Colon (tissue), 2 donors: ENCODE data around the gene ALCAM.

ENCODE experiments used
- FAIRE-seq: peaks from 2 replicates; lab custom pipeline; 2012; peaks lifted over from hg19 to GRCh38; lab: Jason Lieb, UNC
- donor health status: control.
- donor health status: control.

Gene ALCAM

DNA sequence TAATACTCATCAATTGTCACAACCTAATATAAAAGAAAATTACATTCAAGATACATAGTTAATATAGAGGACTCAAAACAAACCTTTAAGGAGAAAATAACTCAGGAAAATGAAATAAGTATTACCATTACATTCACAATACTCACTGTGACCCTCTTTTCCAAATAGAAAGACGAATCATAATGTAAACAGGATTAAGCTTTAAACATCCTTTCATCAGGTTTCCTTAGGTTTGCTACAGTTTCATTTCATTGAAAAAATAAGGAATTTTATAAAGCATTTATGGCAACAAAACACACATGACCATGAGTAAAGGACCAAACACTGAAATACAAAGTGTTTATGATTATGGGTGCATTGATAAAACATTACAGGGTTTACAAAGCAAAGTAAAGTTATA, 162.7 kb downstream of the ALCAM start:
- FAIRE-seq: no peak

DNA sequence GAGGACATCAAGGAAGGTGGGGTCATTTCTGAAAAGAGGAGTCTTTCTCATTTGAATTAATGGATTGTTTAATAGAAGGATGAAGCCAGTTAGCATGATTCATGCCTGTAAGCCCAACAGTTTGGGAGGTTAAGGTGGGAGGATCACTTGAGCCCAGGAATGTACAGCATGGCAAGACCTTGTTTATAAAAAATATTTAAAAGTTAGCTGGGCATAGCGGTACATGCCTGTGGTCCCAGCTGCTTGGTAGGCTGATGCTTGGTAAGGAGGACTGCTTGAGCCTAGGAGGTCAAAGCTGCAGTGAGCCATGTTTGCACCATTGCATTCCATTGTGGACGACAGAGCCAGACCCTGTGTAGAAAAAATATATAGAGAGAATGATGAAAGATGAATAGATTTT, 165.5 kb downstream of the ALCAM start:
- no peak for FAIRE-seq

DNA sequence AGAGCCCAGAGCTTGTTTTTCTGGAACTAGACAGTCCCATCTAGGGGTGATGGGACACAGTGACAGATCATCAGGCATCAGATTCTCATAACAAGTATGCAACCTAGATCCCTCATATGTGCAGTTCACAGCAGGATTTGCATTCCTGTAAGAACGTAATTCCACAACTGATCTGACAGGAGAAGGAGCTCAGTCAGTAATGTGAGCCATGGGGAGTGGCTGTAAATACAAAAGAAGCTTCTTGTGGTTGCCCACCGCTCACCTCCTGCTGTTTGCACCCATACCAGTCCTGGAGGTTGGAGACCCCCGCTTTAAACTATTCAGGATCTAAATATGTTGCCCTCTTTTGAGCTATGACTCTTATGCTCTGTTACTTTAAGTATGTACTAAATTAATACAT, 167.3 kb downstream of the ALCAM start:
- no peak for FAIRE-seq

DNA sequence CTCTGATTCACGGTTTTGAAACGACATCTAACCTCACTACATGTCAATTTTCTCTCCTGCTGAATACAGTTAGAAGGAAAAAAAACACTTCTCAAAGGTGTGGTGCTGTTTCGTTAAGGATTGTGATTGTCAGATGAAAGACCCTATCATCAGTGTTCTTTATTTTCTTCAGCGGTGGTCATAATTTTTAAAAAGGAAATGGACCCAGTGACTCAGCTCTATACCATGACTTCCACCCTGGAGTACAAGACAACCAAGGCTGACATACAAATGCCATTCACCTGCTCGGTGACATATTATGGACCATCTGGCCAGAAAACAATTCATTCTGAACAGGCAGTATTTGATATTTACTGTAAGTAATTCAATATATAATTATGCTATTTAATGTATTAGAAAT, 167.8 kb downstream of the ALCAM start:
- no peak for FAIRE-seq

DNA sequence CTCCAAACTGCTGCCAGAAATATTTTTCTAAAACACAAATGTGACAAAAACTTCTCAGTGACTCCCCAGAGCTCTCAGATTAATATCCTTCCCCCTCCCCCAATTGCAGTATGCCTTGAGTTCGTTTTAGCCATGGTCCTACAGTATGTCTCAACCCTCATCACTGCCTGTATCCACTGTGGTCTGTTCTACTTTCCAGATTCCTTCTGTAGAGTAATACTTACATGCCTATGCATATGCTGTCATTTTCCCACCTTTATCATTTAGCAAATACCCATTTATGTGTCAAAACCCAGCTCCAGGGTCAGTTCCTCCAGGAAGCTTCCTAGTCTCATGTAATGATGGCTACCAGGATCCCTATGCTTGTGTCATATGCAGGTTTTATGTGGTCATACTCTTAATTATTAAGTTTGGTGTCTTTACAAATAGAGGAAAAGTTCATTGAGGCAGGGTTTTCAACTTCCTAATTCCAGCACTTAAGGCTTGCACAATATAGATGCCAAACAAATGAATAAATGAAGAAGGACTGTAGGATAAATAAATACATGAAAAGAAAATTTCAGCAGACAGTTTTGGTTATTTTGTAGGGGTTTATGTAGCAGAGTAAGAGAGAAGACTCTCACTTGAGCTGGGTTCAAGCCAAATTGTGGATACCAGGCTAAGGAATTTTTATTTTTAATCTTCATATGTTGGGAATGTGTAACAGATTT, 170.8 kb downstream of the ALCAM start:
- no peak for FAIRE-seq

DNA sequence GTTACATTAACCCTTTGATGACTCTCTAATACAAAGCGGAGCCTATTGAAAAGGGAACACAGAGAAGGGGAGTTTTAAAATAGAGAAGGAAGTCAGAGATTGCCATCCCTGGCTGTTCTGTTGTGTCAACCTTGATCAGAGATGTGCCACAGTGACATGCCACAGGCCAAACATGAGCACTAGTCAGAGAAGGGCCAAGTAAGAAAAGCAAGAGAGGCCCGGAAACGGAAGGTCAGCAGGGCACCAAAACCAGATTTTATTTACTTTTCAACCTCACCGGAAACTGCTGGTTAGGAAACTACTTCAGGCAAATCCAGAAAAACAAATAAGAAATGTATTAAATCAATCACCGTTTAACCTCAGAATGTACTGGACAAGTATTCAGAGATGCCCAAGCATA, 171.8 kb downstream of the ALCAM start:
- no peak for FAIRE-seq

DNA sequence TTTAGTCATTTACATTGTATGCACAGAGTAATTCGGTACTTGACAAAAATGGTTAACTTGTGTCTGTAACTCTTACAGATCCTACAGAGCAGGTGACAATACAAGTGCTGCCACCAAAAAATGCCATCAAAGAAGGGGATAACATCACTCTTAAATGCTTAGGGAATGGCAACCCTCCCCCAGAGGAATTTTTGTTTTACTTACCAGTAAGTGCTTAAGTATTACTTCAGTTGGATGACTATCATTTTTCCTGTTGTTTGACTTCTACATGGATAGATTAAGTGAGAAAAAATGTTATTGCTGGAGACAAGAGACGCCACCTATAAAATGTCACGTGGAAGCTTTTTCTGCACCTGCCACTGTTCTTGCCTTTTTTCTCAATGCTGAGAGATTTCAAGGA, 173.2 kb downstream of the ALCAM start:
- no peak for FAIRE-seq

DNA sequence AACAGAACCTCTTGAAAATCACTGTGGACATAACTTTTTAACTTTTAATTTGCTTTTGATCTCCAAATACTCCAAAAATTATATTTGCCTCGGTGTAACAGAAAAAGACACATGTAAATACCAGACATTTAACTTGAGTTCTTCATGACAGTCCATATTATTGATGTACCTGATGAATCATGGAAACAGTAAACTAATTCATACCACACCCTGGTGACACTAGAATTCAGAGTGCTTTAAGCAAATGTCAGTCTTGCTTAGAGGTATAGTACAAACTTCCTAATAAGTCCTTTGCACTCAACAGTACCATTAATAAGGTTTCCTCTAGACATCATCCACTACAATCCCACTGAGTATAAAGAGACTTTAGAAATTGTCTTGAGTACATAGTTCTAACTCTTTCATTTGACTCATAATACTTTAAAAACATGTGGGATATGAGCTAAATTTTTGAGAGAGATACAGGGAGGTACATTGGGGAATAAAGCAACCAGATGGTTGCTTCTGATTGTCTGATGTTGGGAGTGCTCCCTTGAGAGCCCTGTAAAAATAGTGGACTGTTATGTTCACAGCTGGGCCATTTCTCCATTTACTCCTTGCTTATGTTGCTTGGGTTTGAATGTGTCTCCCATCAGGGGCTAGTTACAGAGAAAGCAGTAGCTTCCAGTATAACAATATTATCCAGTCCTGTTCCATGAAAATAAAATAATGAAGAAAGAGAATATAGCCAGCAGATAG, 175.7 kb downstream of the ALCAM start:
- no peak for FAIRE-seq

DNA sequence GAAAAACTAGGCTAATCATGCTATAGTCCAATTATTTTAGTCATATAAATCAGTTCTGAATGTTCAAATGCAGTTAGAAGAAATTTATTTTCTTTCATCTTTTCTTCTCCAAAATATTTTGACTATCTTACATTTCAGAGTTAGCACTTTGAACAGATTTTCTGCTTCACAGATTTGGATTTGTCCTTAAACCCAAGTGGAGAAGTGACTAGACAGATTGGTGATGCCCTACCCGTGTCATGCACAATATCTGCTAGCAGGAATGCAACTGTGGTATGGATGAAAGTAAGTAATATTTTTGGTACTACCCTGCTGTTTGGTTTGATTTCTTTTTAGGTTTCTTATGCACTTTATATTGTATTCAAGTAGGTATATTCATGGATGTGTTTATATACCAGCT, 178.3 kb downstream of the ALCAM start:
- no peak for FAIRE-seq

DNA sequence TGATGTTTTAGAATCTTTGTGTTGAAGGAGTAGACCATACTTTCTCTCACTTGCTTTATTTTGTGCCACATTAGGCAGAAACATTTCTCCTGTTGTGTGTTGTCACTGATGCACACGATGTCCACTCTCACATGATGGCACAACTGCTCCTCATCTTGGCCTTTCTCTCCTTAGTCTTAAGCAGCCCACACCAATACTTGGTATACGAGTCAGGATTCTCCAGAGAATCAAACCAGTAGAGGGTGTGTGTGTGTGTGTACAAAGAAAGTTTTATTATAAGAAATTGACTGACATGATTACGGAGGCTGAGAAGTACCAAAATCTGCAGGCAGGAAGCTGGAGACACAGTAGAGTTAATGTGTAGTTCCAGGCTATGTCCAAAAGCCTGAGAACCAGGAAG, 187.1 kb downstream of the ALCAM start:
- no peak for FAIRE-seq

DNA sequence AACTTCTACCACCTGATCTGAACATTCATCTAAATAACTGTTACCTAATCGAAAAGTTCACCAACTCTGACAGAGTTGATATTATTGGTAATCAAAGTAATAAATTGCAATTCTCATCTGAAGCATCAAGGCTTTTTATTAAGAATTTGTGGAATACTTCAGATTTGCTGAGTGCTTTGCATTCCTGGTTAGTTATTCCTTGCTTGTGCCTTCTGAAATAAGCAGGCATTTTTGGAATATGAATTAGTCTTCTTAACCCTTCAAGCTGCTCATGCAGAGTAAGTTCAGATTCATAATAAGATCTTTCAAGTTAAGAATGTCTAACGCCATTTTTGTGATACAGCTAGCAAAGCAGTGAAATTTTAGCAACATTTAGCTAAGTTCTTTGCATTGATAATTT, 188.5 kb downstream of the ALCAM start:
- no peak for FAIRE-seq

DNA sequence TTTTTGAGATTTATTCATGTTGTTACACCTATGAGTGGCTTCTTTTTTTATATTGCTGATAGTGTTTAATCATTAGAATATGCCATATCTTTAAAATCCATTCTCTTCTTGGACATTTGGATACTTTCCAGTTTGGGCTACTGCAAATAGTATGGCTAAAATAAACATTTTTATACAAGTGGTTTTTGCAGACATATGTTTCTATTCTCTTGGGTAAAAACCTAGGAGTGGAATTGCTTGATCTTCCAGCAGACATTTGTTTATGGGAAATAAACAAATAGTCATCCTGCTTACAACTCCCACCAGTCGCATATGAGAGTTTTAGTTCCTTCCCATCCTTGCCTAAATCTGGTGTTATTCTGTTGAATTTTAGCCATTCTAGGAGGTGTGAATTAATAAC, 193.1 kb downstream of the ALCAM start:
- FAIRE-seq: no peak

DNA sequence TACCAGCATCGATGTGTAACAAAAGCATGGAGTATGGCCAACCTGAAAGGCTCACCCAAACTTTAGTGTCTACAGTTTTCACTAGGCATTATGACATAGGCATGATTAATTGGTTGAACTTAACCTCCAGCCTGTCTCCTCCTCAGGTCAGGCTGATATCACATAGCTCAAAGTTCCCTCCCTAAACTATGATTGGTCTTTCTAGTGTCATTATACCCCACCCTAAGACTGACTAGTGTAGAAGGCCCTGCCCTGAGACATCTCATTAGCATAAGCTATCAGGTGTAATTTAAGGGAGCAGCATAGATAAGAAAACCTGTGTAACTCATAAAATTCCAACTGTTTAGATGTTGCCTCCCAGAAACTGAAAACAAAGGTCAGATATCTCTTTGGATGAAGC, 195.2 kb downstream of the ALCAM start:
- FAIRE-seq: peak; percentile 31

DNA sequence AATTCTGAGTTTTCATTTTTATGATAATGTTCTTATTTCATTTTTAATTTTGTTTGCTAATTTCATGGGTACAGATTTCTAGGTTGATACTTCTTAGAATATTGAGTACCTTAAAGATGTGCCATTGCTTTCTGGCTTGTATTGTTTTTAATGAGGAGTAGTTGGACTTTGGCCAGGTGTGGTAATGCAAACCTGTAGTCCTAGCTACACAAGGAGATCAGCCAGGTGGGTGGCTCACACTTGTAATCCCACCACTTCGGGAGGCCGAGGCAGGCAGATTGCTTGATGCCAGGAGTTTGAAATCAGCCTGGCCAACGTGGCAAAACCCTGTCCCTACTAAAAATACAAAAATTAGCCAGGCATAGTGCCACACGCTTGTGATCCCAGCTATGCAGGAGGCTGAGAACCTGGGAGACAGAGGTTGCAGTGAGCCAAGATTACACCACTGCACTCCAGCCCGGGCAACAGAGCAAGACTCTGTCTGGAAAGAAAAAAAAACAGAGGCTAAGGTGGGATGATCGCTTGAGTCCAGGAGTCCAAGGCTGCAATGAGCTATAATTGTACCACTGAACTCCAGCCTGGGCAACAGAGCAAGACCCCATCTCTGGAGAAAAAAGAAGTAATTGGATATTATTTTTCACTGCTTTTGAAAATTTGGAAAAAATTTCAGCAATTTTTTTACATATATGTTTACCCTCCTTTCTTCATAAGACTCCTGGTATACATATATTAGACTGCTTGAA, 198.0 kb downstream of the ALCAM start:
- FAIRE-seq: no peak

DNA sequence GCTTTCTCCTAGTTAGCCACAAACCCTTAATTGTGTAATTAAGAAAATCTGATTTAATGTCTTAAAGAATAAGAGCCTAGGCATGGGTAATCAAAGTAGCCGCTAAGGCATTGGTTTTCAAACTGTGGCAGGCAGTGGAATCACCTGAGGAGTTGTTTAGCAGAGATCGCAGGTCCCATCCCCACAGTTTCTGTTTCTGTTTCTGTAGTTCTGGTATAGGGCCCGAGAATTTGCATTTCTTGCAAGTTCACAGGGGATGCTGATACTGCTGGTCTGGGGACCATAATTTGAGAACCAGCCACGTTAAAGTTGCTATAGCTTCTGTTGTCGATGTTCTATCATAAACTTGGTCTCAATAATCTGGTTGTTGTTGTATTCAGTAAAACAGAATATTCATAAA, 204.3 kb downstream of the ALCAM start:
- FAIRE-seq: no peak

DNA sequence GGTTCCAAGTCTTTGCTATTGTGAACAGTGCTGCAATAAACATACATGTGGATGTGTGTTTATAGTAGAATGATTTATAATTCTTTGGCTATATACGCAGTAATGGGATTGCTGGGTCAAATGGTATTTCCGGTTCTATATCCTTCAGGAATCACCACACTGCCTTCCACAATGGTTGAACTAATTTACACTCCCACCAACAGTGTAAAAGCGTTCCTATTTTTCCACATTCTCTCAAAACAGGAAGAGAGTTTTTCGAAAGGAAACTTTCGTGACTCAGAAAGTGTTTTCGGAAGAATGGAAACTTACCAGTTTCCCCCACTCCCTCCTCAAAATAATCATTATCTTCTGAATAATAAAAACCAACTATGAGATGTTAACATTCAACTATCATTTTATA, 205.8 kb downstream of the ALCAM start:
- FAIRE-seq: no peak

DNA sequence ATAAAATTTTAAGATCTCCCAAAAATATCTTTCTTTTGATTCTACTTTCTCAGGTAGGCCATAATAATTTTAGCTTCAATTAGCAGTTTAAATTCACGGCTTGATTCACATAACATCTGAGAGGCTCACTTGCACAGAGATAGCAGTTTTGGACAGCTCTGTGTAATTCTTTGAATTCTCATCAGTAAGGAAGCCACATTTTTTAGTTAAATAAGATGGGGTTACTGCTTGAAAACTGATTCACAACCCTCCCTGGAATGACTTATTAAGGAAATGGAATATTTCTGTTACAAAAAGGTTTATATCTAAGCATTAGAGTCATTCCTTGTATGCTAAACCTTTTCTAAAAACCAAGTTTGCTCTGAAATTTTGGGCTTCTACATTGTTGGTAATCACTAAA, 212.7 kb downstream of the ALCAM start:
- no peak for FAIRE-seq

DNA sequence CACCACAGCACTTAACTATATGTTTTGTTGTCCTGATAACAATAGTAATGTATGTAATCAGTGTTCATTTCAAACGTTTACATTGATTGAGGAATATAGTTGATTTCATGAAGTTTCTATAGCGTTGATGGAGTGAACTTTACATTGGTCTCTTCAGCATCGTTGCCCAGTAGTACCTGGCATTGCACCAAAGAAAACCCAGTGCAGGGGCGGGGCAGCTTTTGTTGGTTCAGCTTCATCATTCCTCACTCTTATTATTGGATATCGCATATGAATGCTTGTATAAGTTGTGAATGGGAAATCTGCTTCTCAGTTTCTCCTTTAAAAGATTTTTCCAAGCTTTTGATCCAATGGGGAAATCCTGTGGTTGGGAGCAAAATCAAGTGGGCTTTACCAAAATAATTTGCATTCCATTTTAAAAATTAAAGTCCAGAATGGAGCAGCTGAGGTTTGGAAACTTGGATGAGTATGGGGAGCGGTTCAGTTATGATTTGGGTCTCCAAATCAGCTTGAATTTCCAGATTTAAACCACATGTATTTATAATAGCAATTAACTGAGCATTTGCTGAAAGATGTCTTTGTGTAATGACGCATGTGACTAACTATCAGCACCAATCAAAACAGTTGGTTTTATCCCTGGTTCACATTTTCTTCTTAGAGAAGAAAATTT, 213.7 kb downstream of the ALCAM start:
- FAIRE-seq: no peak

DNA sequence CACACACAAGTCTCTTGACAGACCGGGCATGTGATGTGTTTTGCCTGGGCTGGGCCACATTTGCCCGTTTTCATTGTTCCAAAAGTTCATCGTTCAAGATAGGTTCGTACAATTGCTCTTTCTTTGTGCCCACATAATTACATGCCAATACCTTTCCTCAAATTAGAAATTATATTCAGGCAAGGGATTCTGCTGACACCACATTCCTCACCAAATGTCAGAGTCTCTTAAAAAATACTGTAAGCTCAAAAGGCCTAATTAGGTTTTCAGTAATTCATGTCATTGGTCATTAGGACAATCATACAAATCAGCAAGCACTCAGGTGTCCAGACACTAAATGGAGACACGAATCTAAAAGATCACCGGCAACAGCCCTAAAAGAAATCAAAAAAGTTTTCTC, 215.3 kb downstream of the ALCAM start:
- FAIRE-seq: no peak

DNA sequence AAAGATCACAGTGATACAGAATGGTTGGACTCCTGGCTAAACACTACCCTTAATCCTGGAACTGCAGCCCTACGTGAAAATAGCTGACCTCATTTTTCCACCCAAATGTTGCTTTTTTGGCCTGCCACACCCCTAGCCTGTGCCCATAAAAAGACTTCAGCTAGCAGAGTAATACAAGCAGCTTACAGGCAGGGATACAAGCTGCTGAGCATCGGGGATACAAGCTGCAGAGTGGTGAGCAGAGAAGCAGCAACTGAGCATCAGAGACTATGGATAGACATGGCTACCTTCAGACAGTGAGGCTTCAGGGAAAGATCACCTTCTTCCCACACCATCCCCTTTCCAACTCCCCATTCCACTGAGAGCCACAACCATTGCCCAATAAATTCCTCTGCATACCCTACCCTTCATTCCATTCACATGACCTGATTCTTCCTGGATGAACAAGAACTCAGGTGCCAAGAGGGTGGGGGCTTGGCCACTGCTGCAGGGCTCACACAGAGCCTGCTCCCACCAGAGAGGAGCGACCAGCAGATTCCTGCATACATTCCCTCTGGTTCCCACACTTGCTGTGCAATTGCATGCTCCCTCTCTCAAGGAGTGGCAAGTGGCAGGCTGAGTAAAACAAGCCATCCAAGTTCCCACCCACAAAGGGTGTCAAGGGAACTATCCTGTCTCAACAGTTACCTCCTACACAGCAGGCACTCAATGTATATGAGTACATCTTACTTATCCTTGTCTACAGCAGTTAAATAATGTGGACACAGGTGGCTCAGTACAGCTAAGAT, 217.5 kb downstream of the ALCAM start:
- no peak for FAIRE-seq

DNA sequence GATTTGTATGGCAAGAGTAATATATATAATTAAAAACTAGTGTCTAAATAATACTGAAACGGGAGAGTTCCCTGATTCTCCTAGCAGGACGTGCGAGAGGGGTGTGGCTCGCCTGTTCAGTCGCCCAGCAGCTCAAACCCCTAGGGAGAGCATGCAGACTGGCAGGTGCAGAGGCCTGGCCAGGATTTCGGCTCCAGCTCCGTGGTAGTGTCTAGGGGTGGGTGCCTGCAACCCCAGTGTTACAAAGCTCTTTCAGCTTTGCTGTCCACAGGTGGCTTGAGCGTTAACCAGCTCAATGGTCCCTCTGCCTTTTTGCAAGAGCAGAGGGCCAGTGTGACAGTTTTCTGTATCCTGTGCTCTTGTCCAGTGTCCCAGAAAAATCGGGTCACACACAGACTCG, 226.6 kb downstream of the ALCAM start:
- FAIRE-seq: no peak

DNA sequence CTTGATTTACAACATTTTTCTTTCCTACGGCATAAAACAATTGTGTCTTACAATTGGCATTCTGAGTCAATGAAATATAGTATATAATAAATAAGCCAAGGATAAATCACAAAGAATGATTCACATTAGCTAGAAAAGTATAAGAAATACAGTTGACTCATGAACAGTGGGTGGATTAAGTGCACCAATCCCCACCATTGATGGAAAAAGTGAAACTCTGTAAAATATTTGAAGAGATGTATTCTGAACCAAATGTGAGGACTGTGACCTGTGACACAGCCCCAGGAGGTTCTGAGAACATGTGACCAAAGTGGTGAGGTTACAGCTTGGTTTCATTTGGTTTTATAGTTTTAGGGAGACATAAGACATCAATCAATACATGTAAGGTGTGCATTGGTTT, 227.5 kb downstream of the ALCAM start:
- no peak for FAIRE-seq
